Measurements from ENCODE around the gene CEP131.

The CEP131 gene

DNA sequence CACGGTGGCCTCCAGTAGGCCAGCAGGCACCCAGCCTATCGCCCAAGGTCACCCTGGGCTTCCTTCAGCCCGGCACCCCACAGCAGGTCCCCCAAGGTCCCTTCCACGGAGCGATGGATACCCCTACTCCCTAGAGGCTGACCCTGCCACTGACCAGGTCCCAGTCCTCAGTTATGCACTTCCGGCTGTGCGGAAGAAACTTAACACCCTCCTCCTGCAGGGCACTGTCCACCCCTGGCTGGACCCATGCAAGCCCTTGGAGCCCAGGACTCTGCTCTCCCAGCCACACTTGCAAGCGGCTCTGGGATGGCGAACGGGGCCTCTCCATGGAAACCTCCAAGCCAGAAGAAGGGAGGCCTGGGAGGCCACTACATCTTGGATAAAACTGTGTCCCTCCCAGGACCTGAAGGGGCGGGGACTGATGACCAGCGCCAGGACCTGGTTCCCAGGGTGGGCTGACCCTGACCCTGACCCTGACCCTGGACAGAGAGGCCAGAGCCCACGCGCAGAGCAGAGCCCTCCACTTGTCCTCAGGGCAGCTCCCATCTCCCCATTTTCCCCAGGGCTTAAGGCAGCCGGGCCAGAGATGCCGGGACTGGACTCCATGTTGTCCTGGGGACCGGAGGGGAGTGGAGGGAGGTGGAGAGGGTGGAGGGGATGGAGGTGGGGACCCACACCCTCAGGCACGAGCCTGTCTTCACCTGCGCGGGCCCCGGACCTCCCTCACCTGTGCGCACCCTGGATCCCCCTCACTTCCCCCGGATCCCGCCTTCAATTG lies 734 bp downstream of the CEP131 start:
- H3K27ac ChIP-seq (replicated peaks), result no peak overlapping the region
- no peak for DNase-seq (ENCODE audit: low read depth in 1 of 2, low spot score in 1 of 2)
- no peaks in the 10 kb centered on the region for H3K27me3 ChIP-seq (ENCODE audit: insufficient read depth, poor library complexity, severe bottlenecking)

DNA sequence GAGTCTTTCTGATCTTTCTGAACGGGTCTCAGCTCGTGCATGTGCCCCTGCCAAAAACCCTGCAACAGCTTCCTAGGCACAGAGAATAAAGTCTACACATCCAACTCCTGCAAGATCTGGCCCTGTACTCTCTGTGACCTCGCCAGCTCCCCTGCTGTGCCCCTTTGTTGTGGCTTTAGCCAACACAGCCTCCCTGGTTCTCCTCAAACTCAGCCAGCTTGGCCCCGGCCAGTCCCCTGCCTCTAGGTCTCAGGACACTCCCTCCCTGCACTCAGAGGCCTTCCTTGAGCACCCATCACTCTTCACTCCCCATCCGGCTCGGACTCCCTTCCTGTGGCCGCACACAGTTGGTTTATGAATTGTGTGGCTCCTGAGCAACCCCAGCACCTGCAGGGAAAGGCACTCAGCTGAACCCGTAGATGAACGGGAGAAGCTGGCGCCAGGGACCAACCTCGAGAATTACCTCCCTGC lies 1.4 kb downstream of the CEP131 start:
- Histone ChIP-seq H3K27ac (replicated peaks) (no peak overlapping the region), H3K4me3 (replicated peaks; ENCODE audit: insufficient read depth, low read length) (no peak overlapping the region), H3K27me3 (ENCODE audit: insufficient read depth, poor library complexity, severe bottlenecking) (no peaks in the 10 kb centered on the region)
- no peak for DNase-seq (ENCODE audit: low read depth in 1 of 2, low spot score in 1 of 2)
- TF ChIP-seq POLR2AphosphoS5 (IDR thresholded peaks at IDR 0.05; ENCODE audit: low read depth) (no peak), GABPA (IDR thresholded peaks at IDR 0.05; ENCODE audit: low read depth) (no peak), SPI1 (IDR thresholded peaks at IDR 0.05; ENCODE audit: borderline replicate concordance, low read depth) (no peak)
- TF ChIP-seq, protein P1, sequence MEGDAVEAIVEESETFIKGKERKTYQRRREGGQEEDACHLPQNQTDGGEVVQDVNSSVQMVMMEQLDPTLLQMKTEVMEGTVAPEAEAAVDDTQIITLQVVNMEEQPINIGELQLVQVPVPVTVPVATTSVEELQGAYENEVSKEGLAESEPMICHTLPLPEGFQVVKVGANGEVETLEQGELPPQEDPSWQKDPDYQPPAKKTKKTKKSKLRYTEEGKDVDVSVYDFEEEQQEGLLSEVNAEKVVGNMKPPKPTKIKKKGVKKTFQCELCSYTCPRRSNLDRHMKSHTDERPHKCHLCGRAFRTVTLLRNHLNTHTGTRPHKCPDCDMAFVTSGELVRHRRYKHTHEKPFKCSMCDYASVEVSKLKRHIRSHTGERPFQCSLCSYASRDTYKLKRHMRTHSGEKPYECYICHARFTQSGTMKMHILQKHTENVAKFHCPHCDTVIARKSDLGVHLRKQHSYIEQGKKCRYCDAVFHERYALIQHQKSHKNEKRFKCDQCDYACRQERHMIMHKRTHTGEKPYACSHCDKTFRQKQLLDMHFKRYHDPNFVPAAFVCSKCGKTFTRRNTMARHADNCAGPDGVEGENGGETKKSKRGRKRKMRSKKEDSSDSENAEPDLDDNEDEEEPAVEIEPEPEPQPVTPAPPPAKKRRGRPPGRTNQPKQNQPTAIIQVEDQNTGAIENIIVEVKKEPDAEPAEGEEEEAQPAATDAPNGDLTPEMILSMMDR (IDR thresholded peaks at IDR 0.05; ENCODE audit: insufficient read depth, low read length), result no peak
- TF ChIP-seq, protein P2, sequence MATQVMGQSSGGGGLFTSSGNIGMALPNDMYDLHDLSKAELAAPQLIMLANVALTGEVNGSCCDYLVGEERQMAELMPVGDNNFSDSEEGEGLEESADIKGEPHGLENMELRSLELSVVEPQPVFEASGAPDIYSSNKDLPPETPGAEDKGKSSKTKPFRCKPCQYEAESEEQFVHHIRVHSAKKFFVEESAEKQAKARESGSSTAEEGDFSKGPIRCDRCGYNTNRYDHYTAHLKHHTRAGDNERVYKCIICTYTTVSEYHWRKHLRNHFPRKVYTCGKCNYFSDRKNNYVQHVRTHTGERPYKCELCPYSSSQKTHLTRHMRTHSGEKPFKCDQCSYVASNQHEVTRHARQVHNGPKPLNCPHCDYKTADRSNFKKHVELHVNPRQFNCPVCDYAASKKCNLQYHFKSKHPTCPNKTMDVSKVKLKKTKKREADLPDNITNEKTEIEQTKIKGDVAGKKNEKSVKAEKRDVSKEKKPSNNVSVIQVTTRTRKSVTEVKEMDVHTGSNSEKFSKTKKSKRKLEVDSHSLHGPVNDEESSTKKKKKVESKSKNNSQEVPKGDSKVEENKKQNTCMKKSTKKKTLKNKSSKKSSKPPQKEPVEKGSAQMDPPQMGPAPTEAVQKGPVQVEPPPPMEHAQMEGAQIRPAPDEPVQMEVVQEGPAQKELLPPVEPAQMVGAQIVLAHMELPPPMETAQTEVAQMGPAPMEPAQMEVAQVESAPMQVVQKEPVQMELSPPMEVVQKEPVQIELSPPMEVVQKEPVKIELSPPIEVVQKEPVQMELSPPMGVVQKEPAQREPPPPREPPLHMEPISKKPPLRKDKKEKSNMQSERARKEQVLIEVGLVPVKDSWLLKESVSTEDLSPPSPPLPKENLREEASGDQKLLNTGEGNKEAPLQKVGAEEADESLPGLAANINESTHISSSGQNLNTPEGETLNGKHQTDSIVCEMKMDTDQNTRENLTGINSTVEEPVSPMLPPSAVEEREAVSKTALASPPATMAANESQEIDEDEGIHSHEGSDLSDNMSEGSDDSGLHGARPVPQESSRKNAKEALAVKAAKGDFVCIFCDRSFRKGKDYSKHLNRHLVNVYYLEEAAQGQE (IDR thresholded peaks at IDR 0.05; ENCODE audit: insufficient replicate concordance, low read depth), result no peak

More for the DNA sequence above, 734 bp downstream of the CEP131 start:
- TF ChIP-seq SPI1 (IDR thresholded peaks at IDR 0.05; ENCODE audit: borderline replicate concordance, low read depth), result no peak
- TF ChIP-seq POLR2AphosphoS5 (IDR thresholded peaks at IDR 0.05; ENCODE audit: low read depth), result no peak
- TF ChIP-seq, protein P1 (IDR thresholded peaks at IDR 0.05; ENCODE audit: insufficient read depth, low read length), result no peak
- TF ChIP-seq, protein P2 (IDR thresholded peaks at IDR 0.05; ENCODE audit: insufficient replicate concordance, low read depth), result no peak
- TF ChIP-seq GABPA (IDR thresholded peaks at IDR 0.05; ENCODE audit: low read depth), result no peak
- H3K4me3 ChIP-seq (replicated peaks; ENCODE audit: insufficient read depth, low read length), result peak overlapping the region; percentile 71

DNA sequence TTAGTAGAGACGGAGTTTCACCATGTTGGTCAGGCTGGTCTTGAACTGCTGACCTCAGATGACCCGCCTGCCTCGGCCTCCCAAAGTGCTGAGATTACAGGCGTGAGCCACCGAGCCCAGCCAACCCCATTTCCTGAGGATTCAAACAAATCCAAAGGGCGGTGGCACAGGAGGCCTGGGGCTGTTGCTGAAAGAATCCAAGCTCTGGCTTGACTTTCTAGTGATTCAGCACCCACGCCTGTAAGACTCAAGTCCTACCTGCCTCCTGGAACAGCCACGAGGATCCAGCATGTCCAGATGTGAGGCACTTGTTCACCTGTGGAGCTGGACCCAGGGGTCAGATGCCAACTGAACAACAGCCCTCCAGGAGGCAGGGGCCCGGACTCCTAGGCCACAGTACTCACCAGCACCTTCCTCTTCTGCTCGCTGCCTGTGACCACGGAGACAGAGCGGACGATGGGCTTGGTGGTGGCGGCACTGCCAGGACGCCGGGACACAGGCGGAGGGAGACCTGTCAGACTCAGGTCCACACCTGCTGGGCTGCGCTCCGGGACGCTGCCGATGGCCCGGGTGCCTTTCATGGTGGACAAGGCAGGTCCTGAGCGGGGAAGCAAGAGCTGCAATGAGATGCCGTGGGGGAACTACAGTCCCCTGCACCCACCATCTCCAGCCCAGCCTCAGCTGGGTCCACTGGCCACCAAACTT lies 3.1 kb downstream of the CEP131 start:
- no peak overlapping the region for H3K4me3 ChIP-seq (replicated peaks; ENCODE audit: insufficient read depth, low read length)
- no peak overlapping the region for H3K27ac ChIP-seq (replicated peaks)
- TF ChIP-seq, protein P2 (IDR thresholded peaks at IDR 0.05; ENCODE audit: insufficient replicate concordance, low read depth), result no peak
- no peak for TF ChIP-seq SPI1 (IDR thresholded peaks at IDR 0.05; ENCODE audit: borderline replicate concordance, low read depth)
- no peak for TF ChIP-seq POLR2AphosphoS5 (IDR thresholded peaks at IDR 0.05; ENCODE audit: low read depth)
- no peak for TF ChIP-seq GABPA (IDR thresholded peaks at IDR 0.05; ENCODE audit: low read depth)
- no peak for DNase-seq (ENCODE audit: low read depth in 1 of 2, low spot score in 1 of 2)
- no peaks in the 10 kb centered on the region for H3K27me3 ChIP-seq (ENCODE audit: insufficient read depth, poor library complexity, severe bottlenecking)

All from HL-60 (cell line).